ENCODE results near the gene HORMAD2.

Gene HORMAD2

DNA sequence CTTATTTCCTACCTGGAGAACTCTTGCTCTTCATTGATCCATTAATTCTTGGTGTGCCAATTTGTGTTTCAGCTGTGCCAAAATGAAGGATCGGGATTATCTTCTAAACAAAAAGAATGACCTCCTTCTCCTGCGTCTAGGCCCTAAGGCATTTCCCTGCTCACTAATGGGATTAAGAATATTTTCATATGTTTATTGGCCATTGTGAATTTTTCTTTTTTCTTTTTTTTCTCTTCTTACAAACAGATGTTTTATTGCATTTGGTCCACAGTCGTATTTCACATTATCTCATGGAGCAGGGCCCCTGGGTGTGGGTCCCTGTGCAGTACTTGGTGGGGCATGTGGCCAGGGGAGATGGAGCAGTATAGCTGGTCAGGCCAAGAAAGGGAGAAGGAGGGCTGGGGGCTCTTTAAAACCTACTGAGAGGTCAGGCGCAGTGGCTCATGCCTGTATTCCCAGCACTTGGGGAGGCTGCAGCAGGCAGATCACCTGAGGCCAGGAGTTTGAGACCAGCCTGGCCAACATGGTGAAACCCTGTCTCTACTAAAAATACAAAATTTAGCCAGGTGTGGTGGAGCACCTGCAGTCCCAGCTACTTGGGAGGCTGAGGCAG is 35.3 kb upstream of the HORMAD2 start:
- ChIA-PET POLR2A (interaction anchor here (0.6 kb wide), 1 partner anchor 738 kb away, joined by 3 read pairs; no protein-coding TSS in a partner anchor), CTCF (no interaction called here)
- TF ChIP-seq, protein P1, sequence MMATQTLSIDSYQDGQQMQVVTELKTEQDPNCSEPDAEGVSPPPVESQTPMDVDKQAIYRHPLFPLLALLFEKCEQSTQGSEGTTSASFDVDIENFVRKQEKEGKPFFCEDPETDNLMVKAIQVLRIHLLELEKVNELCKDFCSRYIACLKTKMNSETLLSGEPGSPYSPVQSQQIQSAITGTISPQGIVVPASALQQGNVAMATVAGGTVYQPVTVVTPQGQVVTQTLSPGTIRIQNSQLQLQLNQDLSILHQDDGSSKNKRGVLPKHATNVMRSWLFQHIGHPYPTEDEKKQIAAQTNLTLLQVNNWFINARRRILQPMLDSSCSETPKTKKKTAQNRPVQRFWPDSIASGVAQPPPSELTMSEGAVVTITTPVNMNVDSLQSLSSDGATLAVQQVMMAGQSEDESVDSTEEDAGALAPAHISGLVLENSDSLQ (IDR thresholded peaks at IDR 0.05), result no peak
- no peak for TF ChIP-seq CTBP1 (IDR thresholded peaks at IDR 0.05; ENCODE audit: borderline replicate concordance)
- TF ChIP-seq TARDBP (IDR thresholded peaks at IDR 0.05), result no peak
- TF ChIP-seq SP1 (IDR thresholded peaks at IDR 0.05), result no peak
- TF ChIP-seq L3MBTL2 (conservative IDR thresholded peaks at IDR 0.05), result no peak
- TF ChIP-seq SUZ12 (IDR thresholded peaks at IDR 0.05), result no peak
- TF ChIP-seq FOXA1 (IDR thresholded peaks at IDR 0.05), result no peak
- TF ChIP-seq FOXK2 (IDR thresholded peaks at IDR 0.05), result no peak
- TF ChIP-seq ZNF384 (IDR thresholded peaks at IDR 0.05), result no peak
- TF ChIP-seq ARNT (IDR thresholded peaks at IDR 0.05), result no peak
- TF ChIP-seq FOXM1 (IDR thresholded peaks at IDR 0.05; ENCODE audit: borderline replicate concordance), result no peak
- no peak for TF ChIP-seq ELF4 (IDR thresholded peaks at IDR 0.05)
- TF ChIP-seq NFRKB (IDR thresholded peaks at IDR 0.05), result no peak
- no peak for TF ChIP-seq HDGF (IDR thresholded peaks at IDR 0.05; ENCODE audit: borderline replicate concordance)
- no peak for TF ChIP-seq LEF1 (IDR thresholded peaks at IDR 0.05; ENCODE audit: borderline replicate concordance)
- no peak for TF ChIP-seq BHLHE40 (IDR thresholded peaks at IDR 0.05; ENCODE audit: borderline replicate concordance)
- DNase-seq (ENCODE audit: extremely low spot score), result peak; percentile 5

DNA sequence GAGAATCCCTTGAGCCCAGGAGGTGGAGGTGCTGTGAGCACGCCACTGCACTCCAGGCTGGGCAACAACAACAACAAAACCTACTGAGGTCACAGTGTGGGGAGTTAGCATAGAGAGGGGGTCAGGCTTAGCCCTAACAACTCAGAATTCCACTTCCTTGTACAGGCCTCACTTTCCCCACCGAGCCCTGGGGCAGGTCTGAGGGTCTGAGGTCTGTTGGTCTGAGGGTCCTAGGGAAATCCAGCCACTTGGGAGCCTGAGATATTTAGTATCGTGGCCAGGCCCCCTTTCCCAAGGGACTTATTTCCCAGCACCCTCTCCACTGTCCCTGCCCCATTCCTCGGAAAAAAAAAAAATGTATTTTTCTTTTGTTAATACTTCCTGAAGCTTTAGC is 34.8 kb upstream of the HORMAD2 start:
- TF ChIP-seq NFRKB (IDR thresholded peaks at IDR 0.05) (no peak), L3MBTL2 (conservative IDR thresholded peaks at IDR 0.05) (no peak), ZNF384 (IDR thresholded peaks at IDR 0.05) (no peak), FOXA1 (IDR thresholded peaks at IDR 0.05) (no peak), SP1 (IDR thresholded peaks at IDR 0.05) (no peak), LEF1 (IDR thresholded peaks at IDR 0.05; ENCODE audit: borderline replicate concordance) (no peak), ARNT (IDR thresholded peaks at IDR 0.05) (no peak), SUZ12 (IDR thresholded peaks at IDR 0.05) (no peak), FOXM1 (IDR thresholded peaks at IDR 0.05; ENCODE audit: borderline replicate concordance) (no peak)
- DNase-seq (ENCODE audit: extremely low spot score), result no peak
- ChIA-PET POLR2A (no interaction called here), CTCF (no interaction called here)

DNA sequence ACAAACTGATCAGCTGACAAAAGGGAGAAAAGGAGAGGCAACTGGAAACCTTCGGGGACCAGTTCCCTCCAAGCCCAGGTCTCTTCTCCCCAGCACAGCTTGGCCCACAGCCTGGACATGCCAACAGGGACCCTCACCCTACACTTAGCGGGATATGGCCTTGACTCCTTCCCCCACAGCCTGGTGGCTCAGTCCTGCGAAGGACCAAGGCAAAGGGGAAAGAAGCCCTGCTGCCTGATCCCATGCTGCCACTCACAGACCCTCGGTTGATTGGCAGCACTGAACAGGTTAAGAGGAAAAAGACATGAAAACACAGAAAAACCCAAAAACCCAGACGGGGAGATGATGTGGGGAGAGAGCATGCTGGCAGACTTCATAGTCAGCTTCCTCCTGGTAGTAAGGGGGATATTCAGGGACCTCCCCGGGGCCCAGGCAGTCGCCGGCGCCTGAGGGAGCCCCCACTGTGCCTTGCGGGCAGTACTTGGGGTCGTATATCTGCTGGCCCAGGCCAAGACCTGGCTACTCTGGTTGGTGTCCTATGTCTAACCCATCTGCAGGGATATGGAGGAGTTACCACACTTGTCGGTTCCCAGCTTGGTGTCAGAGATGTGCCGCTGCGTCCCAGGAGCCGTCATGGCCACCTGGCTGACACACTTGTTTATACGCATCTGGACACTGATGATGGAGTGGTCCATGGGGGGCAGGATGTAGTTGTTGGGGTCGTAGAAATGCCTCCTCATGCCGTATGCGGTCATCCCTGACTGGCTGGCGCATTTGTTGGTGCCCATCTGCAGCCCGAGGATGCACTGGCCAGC is 34.2 kb upstream of the HORMAD2 start:
- no peak for TF ChIP-seq HDGF (IDR thresholded peaks at IDR 0.05; ENCODE audit: borderline replicate concordance)
- peak; percentile 4 for DNase-seq (ENCODE audit: extremely low spot score)
- POLR2A ChIA-PET, result no interaction called here
- CTCF ChIA-PET, result no interaction called here

DNA sequence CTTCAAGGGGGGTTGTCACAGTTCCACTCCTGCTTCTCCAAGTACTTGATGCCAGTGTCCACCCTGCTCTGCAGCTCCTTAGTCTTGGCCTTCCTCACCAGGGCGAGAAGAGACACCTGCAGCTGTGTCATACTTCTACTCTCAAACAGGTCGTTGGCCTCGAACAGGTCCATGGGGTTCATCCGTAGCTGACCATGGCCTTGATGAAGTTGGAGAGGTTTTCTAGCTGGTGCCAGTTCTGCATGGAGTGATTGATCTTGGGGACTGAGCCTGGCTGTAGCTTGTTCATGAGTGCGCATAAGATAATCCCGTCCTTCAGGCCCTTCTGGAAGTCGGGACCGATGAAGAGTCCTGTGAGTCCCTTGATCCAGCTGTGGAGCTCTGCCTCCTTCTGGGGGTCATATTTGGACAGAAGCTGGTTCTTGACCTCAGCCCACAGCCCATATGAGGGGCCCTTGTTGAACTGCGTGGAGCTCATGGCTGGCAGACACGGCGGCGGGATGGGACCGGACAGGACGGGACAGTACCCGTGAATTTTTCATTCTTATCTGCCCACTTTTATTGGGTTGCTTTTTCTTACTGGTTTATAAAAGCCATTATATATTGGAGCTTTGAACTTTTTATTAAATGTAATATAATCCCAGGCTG is 33.4 kb upstream of the HORMAD2 start:
- TF ChIP-seq SUZ12 (IDR thresholded peaks at IDR 0.05) (no peak), L3MBTL2 (conservative IDR thresholded peaks at IDR 0.05) (no peak), LEF1 (IDR thresholded peaks at IDR 0.05; ENCODE audit: borderline replicate concordance) (no peak), TARDBP (IDR thresholded peaks at IDR 0.05) (no peak), ARNT (IDR thresholded peaks at IDR 0.05) (no peak)
- ChIA-PET CTCF (no interaction called here), POLR2A (no interaction called here)
- no peak for DNase-seq (ENCODE audit: extremely low spot score)

DNA sequence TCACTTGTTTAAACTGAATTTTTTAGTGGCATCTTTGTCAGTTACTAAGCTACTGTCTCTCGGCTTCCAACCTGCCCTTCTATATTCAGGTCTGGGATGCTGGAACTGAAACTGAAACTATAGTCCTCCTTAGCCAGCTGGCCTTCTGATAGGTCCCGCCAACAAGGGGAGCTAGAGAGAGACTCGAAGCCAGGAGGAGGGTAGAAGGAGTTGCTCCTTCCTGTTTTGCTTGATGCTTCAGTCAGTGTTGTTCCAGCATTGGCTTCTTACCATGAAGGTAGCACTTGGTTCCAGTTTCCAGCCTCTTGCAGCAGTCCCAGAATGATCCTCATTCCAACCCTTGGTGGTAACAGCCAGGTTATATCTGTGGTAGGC is 32.9 kb upstream of the HORMAD2 start:
- TF ChIP-seq FOXK2 (IDR thresholded peaks at IDR 0.05) (no peak), NFRKB (IDR thresholded peaks at IDR 0.05) (no peak), LEF1 (IDR thresholded peaks at IDR 0.05; ENCODE audit: borderline replicate concordance) (no peak), SUZ12 (IDR thresholded peaks at IDR 0.05) (no peak), ARNT (IDR thresholded peaks at IDR 0.05) (no peak)
- TF ChIP-seq, protein P1 (IDR thresholded peaks at IDR 0.05), result no peak
- POLR2A ChIA-PET, result no interaction called here
- DNase-seq (ENCODE audit: extremely low spot score), result peak; percentile 11
- CTCF ChIA-PET, result no interaction called here

DNA sequence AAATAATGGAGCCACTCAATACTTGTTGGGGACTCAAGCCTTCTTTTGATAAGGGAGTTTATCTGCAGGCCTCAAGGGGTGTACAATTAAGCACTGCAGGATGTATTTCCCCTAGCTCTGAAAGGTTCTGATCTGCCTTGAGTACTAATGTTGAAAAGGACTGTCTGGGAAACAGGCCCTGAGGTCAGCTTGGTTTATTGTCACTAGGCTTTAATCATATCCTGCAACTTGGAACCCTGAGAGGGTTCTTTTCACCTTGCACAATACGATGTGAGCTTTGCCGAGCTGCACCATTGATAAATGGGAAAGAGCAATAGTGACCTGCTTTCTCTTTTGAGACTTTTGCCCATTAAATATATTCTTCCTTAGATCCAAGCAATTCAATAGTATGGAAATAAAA is 31.6 kb upstream of the HORMAD2 start:
- TF ChIP-seq FOXM1 (IDR thresholded peaks at IDR 0.05; ENCODE audit: borderline replicate concordance) (no peak), TARDBP (IDR thresholded peaks at IDR 0.05) (no peak), FOXK2 (IDR thresholded peaks at IDR 0.05) (no peak), SP1 (IDR thresholded peaks at IDR 0.05) (no peak), LEF1 (IDR thresholded peaks at IDR 0.05; ENCODE audit: borderline replicate concordance) (no peak), SUZ12 (IDR thresholded peaks at IDR 0.05) (no peak), ARNT (IDR thresholded peaks at IDR 0.05) (no peak), CTBP1 (IDR thresholded peaks at IDR 0.05; ENCODE audit: borderline replicate concordance) (no peak), NFRKB (IDR thresholded peaks at IDR 0.05) (no peak), L3MBTL2 (conservative IDR thresholded peaks at IDR 0.05) (no peak), HDGF (IDR thresholded peaks at IDR 0.05; ENCODE audit: borderline replicate concordance) (no peak), ELF4 (IDR thresholded peaks at IDR 0.05) (no peak), ZNF384 (IDR thresholded peaks at IDR 0.05) (no peak), FOXA1 (IDR thresholded peaks at IDR 0.05) (no peak), BHLHE40 (IDR thresholded peaks at IDR 0.05; ENCODE audit: borderline replicate concordance) (no peak)
- TF ChIP-seq, protein P1 (IDR thresholded peaks at IDR 0.05), result no peak
- POLR2A ChIA-PET, result no interaction called here
- CTCF ChIA-PET, result no interaction called here
- DNase-seq (ENCODE audit: extremely low spot score), result peak; percentile 4
